Tongue (tissue), 2 donors: ENCODE results near the gene NLGN2. TPM values are rescaled to one million over a fixed set of nuclear protein-coding genes. Genes with fewer than 3 reads are reported as not detected.

Source experiments
- DNase-seq: peaks from one replicate; pipeline ENCODE4 v3.0.0-alpha.2; 2015
- total RNA-seq: library from RNA; depleted of rRNA; stranded (reverse); fragments of >200 nt; gene quantifications from one replicate; pipeline ENCODE4 v1.2.3, GENCODE V29; 2014

NLGN2 gene
- total RNA-seq, 1 donor from 2014 or later: 9.3 TPM

DNA sequence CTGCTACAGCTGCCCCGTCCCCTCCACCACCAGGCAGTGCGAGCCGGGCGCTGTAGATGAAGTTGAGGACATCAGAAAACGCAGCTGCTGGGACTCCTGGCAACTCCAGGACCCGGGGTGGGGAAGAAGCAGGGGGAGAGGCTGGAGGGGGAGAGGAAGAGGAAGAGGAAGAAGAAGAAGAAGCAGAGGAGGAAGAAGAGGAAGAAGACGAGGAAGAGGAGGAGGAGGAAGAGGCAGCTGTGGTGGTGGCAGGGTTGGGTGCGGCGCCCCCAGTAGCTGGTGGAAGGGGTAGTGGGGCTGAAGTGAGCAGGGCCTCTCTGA is 58.6 kb downstream of the NLGN2 start:
- DNase-seq: no peak

DNA sequence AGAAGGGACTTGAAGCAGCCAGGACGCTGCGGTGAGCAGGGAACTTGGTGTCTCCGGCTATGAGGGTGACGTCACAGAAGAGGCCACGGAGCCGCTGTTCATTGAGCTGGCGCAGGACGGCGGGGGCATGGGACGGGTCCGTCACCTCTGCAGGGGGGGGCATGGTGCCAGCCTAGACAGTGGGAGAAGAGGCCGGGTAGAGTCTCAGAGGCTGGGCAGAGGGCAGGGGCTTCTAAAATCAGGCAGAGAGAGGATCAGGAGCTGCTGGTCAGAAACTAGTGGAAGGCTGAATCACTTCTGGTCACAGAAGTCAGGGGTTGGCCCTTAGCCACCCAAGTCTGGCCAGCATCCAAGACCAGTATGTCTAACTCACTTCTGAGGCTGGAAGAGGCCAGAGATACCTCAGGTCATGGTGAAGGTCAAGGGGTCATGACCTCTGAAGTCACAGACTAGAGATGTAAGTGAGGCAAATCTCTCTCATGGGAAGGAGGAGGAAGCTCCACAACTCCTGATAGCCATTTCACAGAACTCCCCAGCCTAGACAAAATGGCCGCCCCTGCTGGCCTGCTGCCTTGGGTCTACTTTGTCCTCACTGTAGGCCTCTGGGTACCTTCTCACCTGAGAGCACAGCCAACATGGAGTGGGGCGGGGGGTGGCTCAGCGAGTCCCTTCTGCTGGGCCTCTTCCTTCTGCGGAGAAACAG is 59.1 kb downstream of the NLGN2 start:
- no peak for DNase-seq

DNA sequence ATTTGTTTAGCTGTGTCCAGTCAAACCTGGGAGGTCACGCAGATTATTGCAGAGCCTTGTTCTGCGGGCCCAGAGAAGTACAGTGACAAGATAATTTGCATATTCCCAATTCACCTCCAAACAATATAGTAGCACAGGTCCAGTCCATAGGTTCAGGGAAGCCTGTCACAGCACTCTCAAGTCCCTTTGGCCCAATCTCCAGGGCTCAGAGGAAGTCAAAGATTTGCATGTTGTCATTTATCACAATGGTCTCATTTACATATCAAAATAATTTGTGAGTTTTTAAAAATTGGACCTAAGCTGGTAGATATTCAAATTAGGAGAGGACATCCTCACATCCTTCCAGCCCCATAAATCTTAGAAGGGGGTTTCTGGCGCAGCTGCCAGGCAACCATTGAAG is 59.9 kb downstream of the NLGN2 start:
- DNase-seq: no peak

DNA sequence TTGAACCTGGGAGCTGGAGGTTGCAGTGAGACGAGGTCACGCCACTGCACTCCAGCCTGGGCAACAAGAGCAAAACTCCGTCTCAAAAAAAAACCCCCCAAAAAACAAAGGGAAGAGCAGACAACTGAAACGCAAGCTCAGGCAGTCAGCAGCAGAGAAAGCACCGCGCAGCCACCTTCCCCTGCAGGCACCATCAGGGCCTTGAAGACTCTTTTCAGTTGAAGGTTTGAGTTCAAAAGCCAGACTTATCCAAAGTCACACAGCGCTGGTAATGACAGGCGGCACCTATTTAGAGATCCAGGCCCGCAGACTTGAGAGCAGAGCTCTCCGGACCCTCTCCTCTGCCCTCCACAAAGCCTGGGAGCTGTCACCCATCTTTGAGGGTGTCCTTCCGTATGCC is 60.6 kb downstream of the NLGN2 start:
- DNase-seq: no peak

DNA sequence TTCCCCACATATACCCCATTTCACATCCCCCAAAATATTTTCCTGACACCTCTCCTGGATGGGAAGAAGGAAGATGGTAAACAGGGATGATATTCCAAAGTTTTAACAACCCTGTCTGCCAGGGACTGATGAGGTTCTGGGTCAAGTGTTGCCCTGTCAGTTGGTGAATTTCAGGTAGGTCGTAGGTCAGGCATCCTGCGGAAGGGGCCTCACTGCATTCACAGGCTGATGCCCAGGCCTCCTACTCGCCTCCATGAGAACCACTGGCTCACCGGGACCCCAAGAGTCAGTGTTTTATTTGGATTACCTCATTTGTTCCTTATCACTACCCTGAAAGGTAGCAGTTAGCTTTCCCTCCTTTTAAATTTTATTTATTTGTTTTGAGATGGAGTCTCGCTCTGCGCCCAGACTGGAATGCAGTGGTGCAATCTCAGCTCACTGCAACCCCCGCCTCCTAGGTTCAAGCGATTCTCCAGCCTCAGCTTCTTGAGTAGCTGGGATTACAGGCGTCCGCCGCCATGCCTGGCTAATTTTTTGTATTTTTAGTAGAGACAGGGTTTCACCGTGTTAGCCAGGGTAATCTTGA is 61.3 kb downstream of the NLGN2 start:
- no peak for DNase-seq

Other genes starting within 250 kb of the NLGN2 start
- 0.21 TPM for gene ASGR1, start 228.5 kb upstream of the NLGN2 start, total RNA-seq
- 11.1 TPM for gene DLG4, start 188.0 kb upstream of the NLGN2 start, total RNA-seq
- 260 TPM for gene ACADVL, start 187.9 kb upstream of the NLGN2 start, total RNA-seq
- 53.7 TPM for gene DVL2, start 173.3 kb upstream of the NLGN2 start, total RNA-seq
- gene PHF23, start 168.4 kb upstream of the NLGN2 start, total RNA-seq: 22.3 TPM
- gene GABARAP, start 165.4 kb upstream of the NLGN2 start, total RNA-seq: 283 TPM
- gene CTDNEP1, start 156.1 kb upstream of the NLGN2 start, total RNA-seq: 63.6 TPM
- 43.2 TPM for gene ELP5, start 155.6 kb upstream of the NLGN2 start, total RNA-seq
- 22.2 TPM for gene CLDN7, start 145.4 kb upstream of the NLGN2 start, total RNA-seq
- gene SLC2A4, start 126.1 kb upstream of the NLGN2 start, total RNA-seq: 75.2 TPM
- 0.51 TPM for gene YBX2, start 113.2 kb upstream of the NLGN2 start, total RNA-seq
- gene EIF5A, start 100.2 kb upstream of the NLGN2 start, total RNA-seq: 212 TPM
- 35.3 TPM for gene GPS2, start 92.5 kb upstream of the NLGN2 start, total RNA-seq
- 22.5 TPM for gene NEURL4, start 78.5 kb upstream of the NLGN2 start, total RNA-seq
- 1.7 TPM for gene ACAP1, start 71.3 kb upstream of the NLGN2 start, total RNA-seq
- gene KCTD11, start 55.7 kb upstream of the NLGN2 start, total RNA-seq: 3.4 TPM
- not detected for gene TMEM95, start 52.7 kb upstream of the NLGN2 start, total RNA-seq
- 2.1 TPM for gene TNK1, start 26.8 kb upstream of the NLGN2 start, total RNA-seq
- gene PLSCR3, start 13.3 kb upstream of the NLGN2 start, total RNA-seq: 9.4 TPM
- gene TMEM256, start 3.7 kb upstream of the NLGN2 start, total RNA-seq: 69.0 TPM
- gene SPEM1, start 12.5 kb downstream of the NLGN2 start, total RNA-seq: not detected
- not detected for gene SPEM2, start 17.8 kb downstream of the NLGN2 start, total RNA-seq
- not detected for gene SPEM3, start 21.0 kb downstream of the NLGN2 start, total RNA-seq
- 2.4 TPM for gene TMEM102, start 27.6 kb downstream of the NLGN2 start, total RNA-seq
- gene FGF11, start 31.7 kb downstream of the NLGN2 start, total RNA-seq: 5.4 TPM
- 27.9 TPM for gene CHRNB1, start 37.2 kb downstream of the NLGN2 start, total RNA-seq
- gene ZBTB4, start 71.8 kb downstream of the NLGN2 start, total RNA-seq: 22.9 TPM
- not detected for gene SLC35G6, start 73.6 kb downstream of the NLGN2 start, total RNA-seq
- gene POLR2A, start 76.5 kb downstream of the NLGN2 start, total RNA-seq: 71.4 TPM
- 18.0 TPM for gene TNFSF12, start 141.2 kb downstream of the NLGN2 start, total RNA-seq
- 6.6 TPM for gene TNFSF13, start 150.9 kb downstream of the NLGN2 start, total RNA-seq
- 36.8 TPM for gene SENP3, start 154.1 kb downstream of the NLGN2 start, total RNA-seq
- 2.4 TPM for gene CD68, start 171.8 kb downstream of the NLGN2 start, total RNA-seq
- 27.4 TPM for gene MPDU1, start 176.0 kb downstream of the NLGN2 start, total RNA-seq
- gene SOX15, start 182.2 kb downstream of the NLGN2 start, total RNA-seq: 9.6 TPM
- 47.8 TPM for gene FXR2, start 207.1 kb downstream of the NLGN2 start, total RNA-seq
- gene SAT2, start 220.0 kb downstream of the NLGN2 start, total RNA-seq: 33.2 TPM
- not detected for gene SHBG, start 222.3 kb downstream of the NLGN2 start, total RNA-seq
- gene ATP1B2, start 243.1 kb downstream of the NLGN2 start, total RNA-seq: 0.92 TPM